Fibroblast of mammary gland (primary cell): ENCODE data around the gene ZMYM2.
A peak's percentile ranks its signal among the peaks of the same experiment; 100 is the strongest.

Experiments
- DNase-seq: peaks from one replicate; pipeline ENCODE4 v3.0.0-alpha.2; 2010; ENCODE audit warnings: low read depth
- H3K4me3 ChIP-seq: 2 replicates; pipeline ENCODE4 v1.5.1; 2011; ENCODE audit warnings: low read depth, mild to moderate bottlenecking, low read length, moderate library complexity; ENCODE audit not compliant: control insufficient read depth
- CTCF ChIP-seq: conservative IDR thresholded peaks from 2 replicates; pipeline ENCODE4 v1.5.1; 2011; ENCODE audit warnings: low read depth, low read length, inconsistent platforms; ENCODE audit not compliant: control insufficient read depth, insufficient read depth

Gene ZMYM2

GRCh38 chr13:20073775-20074174, 115.2 kb downstream of the ZMYM2 start:
- no peak overlapping the region for H3K4me3 ChIP-seq
- DNase-seq: no peak
- TF ChIP-seq CTCF: no peak

- DNase-seq: no peak
- H3K4me3 ChIP-seq: no peak overlapping the region
- TF ChIP-seq CTCF: no peak
These were observed 116.4 kb downstream of the ZMYM2 start for GRCh38 chr13:20074966-20075365.

GRCh38 chr13:20077086-20077485, 118.6 kb downstream of the ZMYM2 start:
- no peak overlapping the region for H3K4me3 ChIP-seq
- no peak for TF ChIP-seq CTCF
- DNase-seq: no peak

GRCh38 chr13:20080377-20081164, 122.0 kb downstream of the ZMYM2 start:
- DNase-seq: no peak
- no peak overlapping the region for H3K4me3 ChIP-seq
- TF ChIP-seq CTCF: no peak

GRCh38 chr13:20090349-20090748, 131.8 kb downstream of the ZMYM2 start:
- TF ChIP-seq CTCF: no peak
- H3K4me3 ChIP-seq: no peak overlapping the region
- peak; percentile 9 for DNase-seq

GRCh38 chr13:20093951-20094350, 135.4 kb downstream of the ZMYM2 start:
- TF ChIP-seq CTCF: no peak
- H3K4me3 ChIP-seq: no peak overlapping the region
- no peak for DNase-seq
